AML-193 (cell line): ENCODE results near the gene ZKSCAN5.
A peak's percentile ranks its signal among the peaks of the same experiment; 100 is the strongest.
"Not testable (repeated sequence)": the region's sequence is repeated elsewhere in the genome, so short reads cannot be mapped to it uniquely, and the experiment has no call there.

Experiments
- DNase-seq, 2 experiments: peaks; one replicate each; lab custom pipeline; 2025; lab: John Stamatoyannopoulos, UW

The ZKSCAN5 gene

DNA sequence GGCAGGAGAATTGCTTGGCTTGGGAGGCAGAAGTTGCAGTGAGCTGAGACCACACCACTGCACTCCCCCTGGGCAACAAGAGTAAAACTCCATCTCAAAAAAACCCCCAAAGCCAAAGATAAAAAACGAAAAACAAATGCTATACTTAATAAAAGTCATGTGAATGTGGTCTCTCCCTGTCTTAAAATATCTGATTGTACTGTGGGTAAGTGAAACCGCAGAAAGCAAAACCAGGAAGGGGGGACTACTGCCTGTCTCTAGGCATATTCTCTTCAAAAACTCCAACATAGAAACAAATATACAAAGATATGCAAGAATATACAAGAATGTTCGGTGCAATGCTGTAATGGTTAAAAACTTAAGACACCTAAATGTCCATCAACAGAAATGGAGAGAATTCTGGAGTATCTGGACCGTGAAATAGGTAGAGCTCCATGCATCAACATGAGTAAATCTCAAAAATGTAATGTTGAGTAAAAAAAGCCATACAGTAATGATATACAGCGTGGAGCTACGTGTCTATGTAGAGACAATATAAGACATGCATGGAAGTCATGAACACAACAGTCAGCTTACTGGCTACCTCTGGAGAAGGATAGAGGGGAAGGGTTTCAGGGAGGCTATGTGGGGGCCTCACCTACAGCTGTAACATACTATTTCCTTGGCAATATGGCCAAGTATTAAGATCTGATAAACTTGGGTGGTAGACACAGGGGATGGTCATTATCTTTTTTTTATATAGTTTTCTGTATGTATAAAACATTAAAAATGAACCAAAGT, 6.5 kb upstream of the ZKSCAN5 start:
- DNase-seq = no peak

GRCh38 chr7:99498546-99498944, 5.9 kb upstream of the ZKSCAN5 start:
- no peak for DNase-seq

DNA sequence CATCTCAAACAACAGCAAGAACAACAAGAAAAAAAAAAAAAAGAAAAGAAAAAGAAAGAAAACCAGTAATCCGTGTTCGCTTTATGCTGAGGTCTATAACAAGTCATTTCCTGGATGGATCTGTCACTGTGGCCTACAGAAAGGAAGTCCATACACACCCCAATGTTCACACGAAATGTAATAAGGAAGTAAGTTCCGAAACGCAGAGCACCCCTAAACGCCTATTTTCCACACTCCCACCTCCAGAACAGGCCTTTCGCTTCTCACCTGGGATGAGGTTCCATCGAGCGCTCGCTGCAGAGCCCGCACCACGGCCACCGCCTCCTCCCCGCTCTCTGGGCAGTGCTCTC, 5.1 kb upstream of the ZKSCAN5 start:
- peak; percentile 52 to 58 for DNase-seq

- peak; percentile 47 to 76 for DNase-seq
Observed at GRCh38 chr7:99499721-99500636, 4.5 kb upstream of the ZKSCAN5 start, which contains the start of gene ZNF394. Gene ZNF394 (minus strand): TSS chr7:99500281. CDS start chr7:99500093, 188 bp downstream.

- DNase-seq = no peak
Observed at GRCh38 chr7:99500637-99501009, 3.8 kb upstream of the ZKSCAN5 start.

GRCh38 chr7:99501236-99501635, 3.2 kb upstream of the ZKSCAN5 start:
- DNase-seq = not testable (repeated sequence)

GRCh38 chr7:99504281-99504602, 220 bp upstream of the ZKSCAN5 start:
- no peak for DNase-seq

GRCh38 chr7:99505324-99505662, 831 bp downstream of the ZKSCAN5 start:
- DNase-seq = no peak

GRCh38 chr7:99514050-99514449, 9.6 kb downstream of the ZKSCAN5 start:
- no peak for DNase-seq

DNA sequence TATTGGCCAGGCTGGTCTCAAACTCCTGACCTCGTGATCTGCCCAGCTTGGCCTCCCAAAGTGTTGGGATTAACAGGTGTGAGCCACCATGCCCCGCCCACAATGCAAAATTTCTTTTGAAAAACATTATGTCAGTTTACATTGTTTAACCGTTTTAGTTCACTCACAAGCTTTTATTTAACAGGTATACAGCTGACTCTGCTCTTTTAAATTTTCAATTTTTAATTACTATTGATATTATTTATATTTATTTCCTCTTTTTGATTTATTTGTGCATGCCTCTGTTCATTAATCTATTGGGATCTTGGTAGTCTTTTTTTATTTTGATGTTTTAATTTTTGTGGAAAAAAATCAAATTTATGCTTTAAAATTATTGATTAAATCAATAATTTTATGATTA, 16.9 kb downstream of the ZKSCAN5 start:
- no peak for DNase-seq

GRCh38 chr7:99525713-99526440, 21.4 kb downstream of the ZKSCAN5 start:
- peak; percentile 3 to 12 for DNase-seq

DNA sequence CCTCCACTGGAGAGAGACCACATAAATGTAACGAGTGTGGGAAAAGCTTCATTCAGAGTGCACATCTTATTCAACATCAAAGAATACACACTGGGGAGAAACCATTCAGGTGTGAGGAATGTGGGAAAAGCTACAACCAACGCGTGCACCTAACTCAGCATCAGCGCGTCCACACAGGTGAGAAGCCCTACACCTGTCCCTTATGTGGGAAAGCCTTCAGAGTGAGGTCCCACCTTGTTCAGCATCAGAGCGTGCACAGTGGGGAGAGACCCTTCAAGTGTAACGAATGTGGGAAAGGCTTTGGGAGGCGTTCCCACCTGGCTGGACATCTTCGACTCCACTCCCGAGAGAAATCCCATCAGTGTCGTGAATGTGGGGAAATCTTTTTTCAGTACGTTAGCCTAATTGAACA, 26.9 kb downstream of the ZKSCAN5 start:
- DNase-seq = no peak

DNA sequence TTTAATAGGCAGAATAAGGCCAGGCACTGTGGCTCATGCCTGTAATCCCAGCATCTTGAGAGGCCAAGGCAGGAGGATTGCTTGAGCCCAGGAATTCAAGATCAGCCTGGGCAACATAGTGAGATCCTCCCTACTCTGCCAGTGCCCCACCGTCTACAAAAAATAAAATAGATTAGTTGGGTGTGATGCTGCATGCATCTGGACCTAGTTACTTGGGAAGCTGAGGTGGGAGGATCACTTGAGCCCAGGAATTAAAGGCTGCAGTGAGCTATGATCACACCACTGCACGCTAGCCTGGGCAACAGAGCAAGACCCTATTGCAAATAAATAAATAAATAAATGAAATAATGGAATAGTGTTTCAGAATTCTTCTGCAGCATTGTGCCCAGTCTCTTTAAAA, 31.2 kb downstream of the ZKSCAN5 start:
- no peak for DNase-seq

DNA sequence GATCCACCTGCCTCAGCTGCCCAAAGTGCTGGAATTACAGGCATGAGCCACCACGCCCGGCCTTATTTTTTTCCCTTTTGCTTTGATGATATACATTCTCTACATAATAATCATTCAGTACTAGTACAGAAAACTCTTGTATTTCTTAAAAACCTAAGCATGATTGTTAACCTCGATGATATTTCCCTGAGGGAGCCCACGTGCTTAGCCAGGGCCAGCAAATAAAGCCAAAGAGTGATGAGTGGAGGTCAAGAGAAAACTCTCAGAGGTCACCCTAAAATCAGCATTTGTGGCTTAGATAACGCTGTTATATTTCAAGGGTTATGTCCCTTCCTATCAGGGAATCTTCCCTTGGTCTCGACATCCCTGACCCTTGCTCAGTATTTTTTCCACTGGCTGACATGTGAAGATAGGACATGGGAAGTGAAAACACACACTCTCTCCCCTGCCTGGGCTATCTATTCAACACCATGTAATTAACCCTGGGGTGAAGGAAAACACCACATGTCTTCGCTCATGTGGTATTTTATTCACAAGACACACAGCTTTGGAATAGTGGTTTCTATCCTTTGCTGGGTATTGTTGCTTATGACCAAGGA, 34.9 kb downstream of the ZKSCAN5 start:
- DNase-seq = no peak

DNA sequence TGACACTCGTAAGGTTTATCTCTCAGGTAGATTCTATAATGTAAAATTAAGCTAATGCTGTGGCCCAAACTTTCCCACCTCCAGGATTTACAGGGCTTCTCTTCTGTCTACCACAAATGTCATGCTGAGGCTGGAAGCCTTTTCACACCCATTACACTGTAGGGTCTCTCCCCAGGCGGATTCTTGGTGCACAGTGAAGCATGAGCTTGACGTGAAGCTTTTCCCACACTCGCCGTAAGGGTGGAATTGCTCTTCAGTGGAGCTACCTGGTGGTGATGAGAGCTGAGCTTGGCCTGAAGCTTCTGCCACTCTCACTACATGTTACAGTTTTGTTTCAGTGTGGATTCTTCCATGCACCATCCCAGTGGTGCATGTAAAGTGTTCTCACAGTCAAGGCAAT, 36.1 kb downstream of the ZKSCAN5 start:
- DNase-seq = no peak

GRCh38 chr7:99541212-99541611, 36.8 kb downstream of the ZKSCAN5 start:
- DNase-seq = no peak

- no peak for DNase-seq
Observed at GRCh38 chr7:99543081-99543671, 38.7 kb downstream of the ZKSCAN5 start.

GRCh38 chr7:99543916-99544315, 39.5 kb downstream of the ZKSCAN5 start:
- DNase-seq = no peak

DNA sequence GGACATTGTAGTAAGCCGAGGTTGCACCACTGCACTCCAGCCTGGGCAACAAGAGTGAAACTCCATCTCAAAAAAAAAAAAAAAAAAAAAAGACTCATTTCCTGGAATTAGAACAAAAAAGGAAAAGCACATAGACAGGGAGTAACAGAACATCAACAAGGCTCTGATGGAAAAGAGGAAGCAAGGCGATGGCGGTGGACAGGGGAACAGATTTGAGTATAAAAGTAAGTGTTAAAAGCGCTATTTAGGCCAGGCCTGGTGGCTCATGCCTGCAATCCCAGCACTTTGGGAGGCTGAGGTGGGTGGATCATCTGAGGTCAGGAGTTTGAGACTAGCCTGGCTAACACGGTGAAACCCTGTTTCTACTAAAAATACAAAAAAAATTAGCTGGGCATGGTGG, 40.8 kb downstream of the ZKSCAN5 start:
- DNase-seq = not testable (repeated sequence)

- not testable (repeated sequence) for DNase-seq
Observed at GRCh38 chr7:99549545-99549944, 45.1 kb downstream of the ZKSCAN5 start.

DNA sequence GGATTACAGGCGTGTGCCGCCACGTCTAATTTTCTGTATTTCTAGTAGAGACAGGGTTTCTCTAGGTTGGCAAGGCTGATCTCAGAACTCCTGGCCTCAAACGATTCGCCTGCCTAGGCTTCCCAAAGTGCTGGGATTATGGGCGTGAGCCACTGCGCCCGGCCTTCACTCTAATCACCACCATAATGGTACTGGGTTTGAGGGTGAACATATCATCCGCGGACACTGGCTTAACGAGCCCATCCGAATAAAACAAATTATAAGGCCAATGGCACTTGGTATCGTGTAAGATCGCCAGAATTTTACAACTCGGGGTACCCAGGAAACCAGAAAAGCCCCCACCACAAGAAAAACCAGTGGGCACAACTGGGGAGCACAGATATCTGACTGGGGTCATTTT, 46.9 kb downstream of the ZKSCAN5 start:
- no peak for DNase-seq
